Measurements from ENCODE around the gene ARHGEF9. TPM values are rescaled to one million over a fixed set of nuclear protein-coding genes. Genes with fewer than 3 reads are reported as not detected.

The ARHGEF9 gene
- total RNA-seq, 1 experiment from 2014 or later: 16.7 TPM

- intact Hi-C loops (cut with micrococcal nuclease; ENCODE audit: unreplicated experiment) (no loop called here), in situ Hi-C loops (cut with HindIII; ENCODE audit: low pct_unique_long_range_greater_than_20kb, low sequenced_read_pairs) (no loop called here)
- DNase-seq (ENCODE audit: low read depth, low spot score): no peak
- TF ChIP-seq SIN3A (IDR thresholded peaks at IDR 0.05; ENCODE audit: borderline replicate concordance, insufficient read depth, low read depth, low read length): no peak
- TF ChIP-seq REST (IDR thresholded peaks at IDR 0.05; ENCODE audit: insufficient read depth in 1 of 2, low read depth in 2 of 2, low read length in 1 of 2): no peak
- TF ChIP-seq TCF7L2 (IDR thresholded peaks at IDR 0.05; ENCODE audit: low read depth, low read length): no peak
- TF ChIP-seq POLR2AphosphoS5 (IDR thresholded peaks at IDR 0.05; ENCODE audit: low read depth, low read length): no peak
- no peak for TF ChIP-seq CTCF (IDR thresholded peaks at IDR 0.05)
- H3K36me3 ChIP-seq (ENCODE audit: control insufficient read depth, insufficient read depth, low read length): no peaks in the 10 kb centered on the region
- no TSS peak for BruUV-seq (replicated peaks)
- ChIA-PET POLR2A (no interaction called here), CTCF (no interaction called here)
- no peak overlapping the region for H3K4me3 ChIP-seq (ENCODE audit: low read depth in 2 of 2, low read length in 2 of 2)
- no peak overlapping the region for H3K27ac ChIP-seq (ENCODE audit: low read length)
- H3K9me3 ChIP-seq (ENCODE audit: control insufficient read depth, insufficient read depth, low read depth, low read length): no peaks in the 10 kb centered on the region
- H3K27me3 ChIP-seq (ENCODE audit: control insufficient read depth, insufficient read depth, low read length): no peaks in the 10 kb centered on the region
- ATAC-seq: no peak
- no peaks in the 10 kb centered on the region for H3K4me1 ChIP-seq (ENCODE audit: control insufficient read depth, insufficient read depth, low read length)
Observed at GRCh38 chrX:63746715-63747114, 38.3 kb downstream of the ARHGEF9 start.

- no TSS peak for BruUV-seq (replicated peaks)
Observed at GRCh38 chrX:63746278-63746677, 38.7 kb downstream of the ARHGEF9 start.

More at GRCh38 chrX:63746278-63746677, 38.7 kb downstream of the ARHGEF9 start:
- Histone ChIP-seq H3K36me3 (ENCODE audit: control insufficient read depth, insufficient read depth, low read length) (no peaks in the 10 kb centered on the region), H3K27me3 (ENCODE audit: control insufficient read depth, insufficient read depth, low read length) (no peaks in the 10 kb centered on the region), H3K4me1 (ENCODE audit: control insufficient read depth, insufficient read depth, low read length) (no peaks in the 10 kb centered on the region), H3K9me3 (ENCODE audit: control insufficient read depth, insufficient read depth, low read depth, low read length) (no peaks in the 10 kb centered on the region), H3K4me3 (ENCODE audit: low read depth in 2 of 2, low read length in 2 of 2) (no peak overlapping the region), H3K27ac (ENCODE audit: low read length) (no peak overlapping the region)
- intact Hi-C loops (cut with micrococcal nuclease; ENCODE audit: unreplicated experiment) (no loop called here), in situ Hi-C loops (cut with HindIII; ENCODE audit: low pct_unique_long_range_greater_than_20kb, low sequenced_read_pairs) (no loop called here)
- DNase-seq (ENCODE audit: low read depth, low spot score) (no peak), ATAC-seq (no peak)
- ChIA-PET POLR2A (no interaction called here), CTCF (no interaction called here)
- TF ChIP-seq SIN3A (IDR thresholded peaks at IDR 0.05; ENCODE audit: borderline replicate concordance, insufficient read depth, low read depth, low read length) (no peak), CTCF (IDR thresholded peaks at IDR 0.05) (no peak), POLR2AphosphoS5 (IDR thresholded peaks at IDR 0.05; ENCODE audit: low read depth, low read length) (no peak), TCF7L2 (IDR thresholded peaks at IDR 0.05; ENCODE audit: low read depth, low read length) (no peak), REST (IDR thresholded peaks at IDR 0.05; ENCODE audit: insufficient read depth in 1 of 2, low read depth in 2 of 2, low read length in 1 of 2) (no peak)
